ENCODE data around the gene CCM2. TPM values are rescaled to one million over a fixed set of nuclear protein-coding genes. Genes with fewer than 3 reads are reported as not detected.

CCM2 gene
- total and polyA plus RNA-seq, 8 donors: 23.0 to 50.1 (median 29.9) TPM

- no peaks in the 10 kb centered on the region for H3K4me1 ChIP-seq
- no peak overlapping the region for H3K27ac ChIP-seq
- H3K36me3 ChIP-seq: peaks cover 0 to 18% of the 10 kb centered on the region in 2 donors
- no peak for ATAC-seq
- intact Hi-C loops (cut with DNase I): no loop called here
- no peaks in the 10 kb centered on the region for H3K27me3 ChIP-seq
- no peak for DNase-seq
- no peak overlapping the region for H3K4me3 ChIP-seq
- TF ChIP-seq CTCF (IDR thresholded peaks at IDR 0.05): no peak
- no peaks in the 10 kb centered on the region for H3K9me3 ChIP-seq
Measured at GRCh38 chr7:45080958-45081669, 81.1 kb downstream of the CCM2 start.

GRCh38 chr7:45081670-45081974 lies 81.6 kb downstream of the CCM2 start:
- Histone ChIP-seq H3K4me1 (no peaks in the 10 kb centered on the region), H3K27ac (no peak overlapping the region), H3K4me3 (no peak overlapping the region), H3K9me3 (no peaks in the 10 kb centered on the region), H3K36me3 (peaks cover 0 to 13% of the 10 kb centered on the region in 2 donors), H3K27me3 (no peaks in the 10 kb centered on the region)
- intact Hi-C loops (cut with DNase I): no loop called here
- DNase-seq: peak in 1 of 4 donors; percentile 19
- no peak for ATAC-seq
- TF ChIP-seq CTCF (IDR thresholded peaks at IDR 0.05): no peak

DNA sequence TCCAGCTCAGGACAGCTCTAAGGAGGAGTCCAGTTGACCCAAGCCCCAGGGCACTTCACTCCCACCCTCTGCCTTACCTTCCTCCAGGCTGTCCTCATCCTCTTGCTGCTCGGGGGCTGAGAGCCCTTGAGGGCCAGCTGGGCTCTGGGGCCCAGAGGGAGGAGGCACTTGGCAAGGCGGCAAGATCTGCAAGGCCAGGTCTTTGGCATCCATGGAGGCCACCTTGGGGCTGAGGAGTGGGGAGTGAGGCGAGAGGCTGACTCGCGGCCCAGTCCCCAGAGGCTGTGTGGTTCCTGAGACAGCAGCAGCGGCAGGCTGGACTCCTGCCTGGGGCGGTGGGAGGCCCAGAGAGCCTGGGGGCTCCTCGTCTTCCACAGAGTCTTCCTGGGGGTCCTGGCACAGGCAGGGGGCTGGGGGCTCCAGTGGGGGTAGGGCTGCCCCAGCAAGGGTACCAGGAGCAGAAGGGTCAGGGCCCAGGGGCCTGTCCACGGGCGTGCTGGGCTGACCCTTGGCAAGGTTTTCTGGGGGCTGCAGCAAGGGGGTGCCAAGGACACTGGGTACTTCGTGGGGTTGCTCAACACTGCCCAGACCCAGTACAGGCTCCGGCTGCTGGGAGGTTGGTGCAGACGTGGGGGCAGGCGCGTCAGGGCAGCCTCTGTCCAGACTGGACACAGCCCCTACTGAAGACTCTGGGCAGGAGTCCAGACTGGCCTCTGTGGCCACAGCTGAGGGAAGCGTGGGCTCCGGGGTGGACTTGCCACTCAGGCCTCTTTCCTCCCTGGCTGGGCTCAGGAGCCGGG lies 82.2 kb downstream of the CCM2 start:
- Histone ChIP-seq H3K9me3 (no peaks in the 10 kb centered on the region), H3K36me3 (peaks cover 0 to 7% of the 10 kb centered on the region in 2 donors), H3K4me3 (no peak overlapping the region), H3K4me1 (no peaks in the 10 kb centered on the region), H3K27me3 (no peaks in the 10 kb centered on the region), H3K27ac (no peak overlapping the region)
- no peak for TF ChIP-seq CTCF (IDR thresholded peaks at IDR 0.05)
- peak in 1 of 4 donors; percentile 30 for DNase-seq
- ATAC-seq: no peak
- intact Hi-C loops (cut with DNase I): no loop called here

GRCh38 chr7:45082831-45083331 lies 82.9 kb downstream of the CCM2 start:
- TF ChIP-seq CTCF (IDR thresholded peaks at IDR 0.05): no peak
- no peak for ATAC-seq
- H3K4me3 ChIP-seq: no peak overlapping the region
- intact Hi-C loops (cut with DNase I): no loop called here
- H3K36me3 ChIP-seq: peaks cover 0 to under 1% of the 10 kb centered on the region in 2 donors
- DNase-seq: peak in 1 of 4 donors; percentile 28
- no peaks in the 10 kb centered on the region for H3K9me3 ChIP-seq
- H3K4me1 ChIP-seq: no peaks in the 10 kb centered on the region
- H3K27me3 ChIP-seq: peaks cover 0 to 3% of the 10 kb centered on the region in 2 donors
- H3K27ac ChIP-seq: no peak overlapping the region

- no peak for DNase-seq
- intact Hi-C loops (cut with DNase I): no loop called here
- Histone ChIP-seq H3K36me3 (no peaks in the 10 kb centered on the region), H3K27ac (no peak overlapping the region), H3K4me3 (no peak overlapping the region), H3K27me3 (peaks cover 0 to 17% of the 10 kb centered on the region in 2 donors), H3K4me1 (peaks cover 0 to 11% of the 10 kb centered on the region in 2 donors), H3K9me3 (no peaks in the 10 kb centered on the region)
- no peak for ATAC-seq
- no peak for TF ChIP-seq CTCF (IDR thresholded peaks at IDR 0.05)
Measured at GRCh38 chr7:45084336-45084735, 84.3 kb downstream of the CCM2 start.
